Measurements from ENCODE around the gene ADCY4.
A peak's percentile ranks its signal among the peaks of the same experiment; 100 is the strongest.

Gene ADCY4

DNA sequence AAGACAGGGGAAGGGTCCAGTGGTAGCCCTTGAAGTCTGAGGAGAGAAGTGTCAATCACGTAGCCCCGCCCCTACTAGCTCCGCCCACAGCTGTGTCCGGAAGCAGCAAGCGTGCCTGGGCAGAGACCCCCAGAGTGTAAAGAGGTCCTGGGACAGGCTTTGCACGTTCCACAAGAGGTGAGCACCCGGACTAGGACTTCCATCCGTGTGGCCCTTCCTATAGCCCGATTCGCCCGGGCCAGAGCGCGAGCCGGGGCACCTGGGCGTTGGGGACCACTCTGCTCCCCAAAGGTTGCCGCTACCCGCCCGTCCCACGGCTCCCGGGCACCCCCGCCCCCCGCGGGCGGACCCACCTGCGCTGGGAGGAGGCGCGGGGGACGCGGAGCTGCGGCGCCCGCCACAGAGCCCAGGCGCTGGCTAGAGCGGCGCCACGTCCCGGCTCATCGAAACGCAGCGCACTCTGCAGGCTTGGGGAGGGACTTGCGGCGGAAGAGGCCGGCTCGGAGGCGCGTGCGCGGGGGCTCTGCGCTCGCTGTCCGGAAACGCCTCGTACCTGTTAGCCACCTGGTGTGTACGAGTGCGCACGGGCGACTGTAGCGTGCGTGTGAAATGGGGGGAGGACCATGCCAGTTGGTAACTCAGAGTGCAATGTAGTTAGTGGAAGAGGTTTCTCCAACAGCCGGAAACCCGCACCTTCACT is 63.6 kb downstream of the ADCY4 start, which contains the start of gene RABGGTA:
RABGGTA (minus strand) TSS at position 464 of the 700 bp plus-strand sequence. CDS start 482 bp downstream, outside the sequence.
- peak; percentile 70 to 75 for DNase-seq

GRCh38 chr14:24270537-24271133 is 64.2 kb downstream of the ADCY4 start:
- peak; percentile 27 to 54 for DNase-seq

GRCh38 chr14:24269910-24270536 is 64.8 kb downstream of the ADCY4 start:
- DNase-seq = no peak

DNA sequence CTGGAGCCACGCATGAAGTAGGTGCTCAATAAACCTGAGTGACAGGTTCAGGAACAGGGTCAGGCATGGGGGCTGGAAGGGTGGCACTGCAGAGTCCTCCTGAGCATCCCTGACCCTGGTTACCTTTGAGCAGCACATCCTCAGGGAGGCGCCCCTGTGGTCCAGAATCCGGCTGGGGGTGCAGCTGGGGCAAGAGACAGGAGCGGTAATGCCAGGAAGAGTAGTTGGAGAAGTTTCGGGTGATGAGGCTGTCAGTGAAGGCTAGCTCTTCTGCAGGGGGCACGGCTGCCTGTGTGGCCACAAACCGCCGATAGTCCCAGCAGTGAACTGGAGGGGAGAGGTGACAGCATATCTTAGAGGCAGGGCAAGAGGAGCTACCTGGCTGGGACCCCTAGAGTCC is 65.5 kb downstream of the ADCY4 start:
- no peak for DNase-seq

All from AML-193 (cell line).